ENCODE results near the gene BCAS1. TPM values are rescaled to one million over a fixed set of nuclear protein-coding genes. Genes with fewer than 3 reads are reported as not detected.

Gene BCAS1
- total RNA-seq, 4 donors from 2014 or later, result 0.35 to 1.0 TPM; not detected in 2

- Histone ChIP-seq H3K4me1 (no peaks in the 10 kb centered on the region), H3K27me3 (peaks cover 16% of the 10 kb centered on the region), H3K36me3 (no peaks in the 10 kb centered on the region), H3K4me3 (no peak overlapping the region), H3K27ac (no peak overlapping the region), H3K9me3 (no peaks in the 10 kb centered on the region)
- 62 to 72% methylated on average over 2 of the region's 2 CpGs for WGBS, 2 donors (ENCODE audit: low coverage in 1 of 2)
- no peak for TF ChIP-seq EP300 (IDR thresholded peaks at IDR 0.05)
- TF ChIP-seq POLR2A (IDR thresholded peaks at IDR 0.05), result no peak
- no peak for ATAC-seq
Observed at GRCh38 chr20:54107181-54107580, 36.8 kb upstream of the BCAS1 start.

- ATAC-seq, result no peak
- TF ChIP-seq EP300 (IDR thresholded peaks at IDR 0.05), result no peak
- TF ChIP-seq CTCF (IDR thresholded peaks at IDR 0.05), result no peak
- no peak for TF ChIP-seq POLR2A (IDR thresholded peaks at IDR 0.05)
- no peak for TF ChIP-seq POLR2AphosphoS5 (IDR thresholded peaks at IDR 0.05)
- H3K9me3 ChIP-seq, result no peaks in the 10 kb centered on the region
- H3K4me1 ChIP-seq, result no peaks in the 10 kb centered on the region
- H3K27ac ChIP-seq, result no peak overlapping the region
- peaks cover 14% of the 10 kb centered on the region for H3K27me3 ChIP-seq
- H3K4me3 ChIP-seq, result no peak overlapping the region
- H3K36me3 ChIP-seq, result no peaks in the 10 kb centered on the region
- WGBS, 2 donors (ENCODE audit: low coverage in 1 of 2), result 44 to 67% methylated on average over 4 of the region's 4 CpGs
Observed at GRCh38 chr20:54106162-54106561, 35.8 kb upstream of the BCAS1 start.

- no peak overlapping the region for H3K27ac ChIP-seq
- no peak for ATAC-seq
- H3K36me3 ChIP-seq, result no peaks in the 10 kb centered on the region
- no peaks in the 10 kb centered on the region for H3K4me1 ChIP-seq
- H3K27me3 ChIP-seq, result peaks cover 14% of the 10 kb centered on the region
- no peaks in the 10 kb centered on the region for H3K9me3 ChIP-seq
- no peak overlapping the region for H3K4me3 ChIP-seq
- TF ChIP-seq EP300 (IDR thresholded peaks at IDR 0.05) (no peak), CTCF (IDR thresholded peaks at IDR 0.05) (no peak), POLR2A (IDR thresholded peaks at IDR 0.05) (no peak), POLR2AphosphoS5 (IDR thresholded peaks at IDR 0.05) (no peak)
- WGBS, 2 donors (ENCODE audit: low coverage in 1 of 2), result 40 to 51% methylated on average over 3 to 4 of the region's 4 CpGs
Observed at GRCh38 chr20:54105653-54106052, 35.3 kb upstream of the BCAS1 start.

GRCh38 chr20:54104781-54105180 lies 34.4 kb upstream of the BCAS1 start:
- WGBS, 2 donors (ENCODE audit: low coverage in 1 of 2), result 73 to 89% methylated on average over 3 to 4 of the region's 4 CpGs
- ATAC-seq, result no peak
- Histone ChIP-seq H3K9me3 (no peaks in the 10 kb centered on the region), H3K4me1 (no peaks in the 10 kb centered on the region), H3K4me3 (no peak overlapping the region), H3K27ac (no peak overlapping the region), H3K27me3 (peaks cover 14% of the 10 kb centered on the region), H3K36me3 (no peaks in the 10 kb centered on the region)
- TF ChIP-seq CTCF (IDR thresholded peaks at IDR 0.05) (no peak), POLR2AphosphoS5 (IDR thresholded peaks at IDR 0.05) (no peak), EP300 (IDR thresholded peaks at IDR 0.05) (no peak), POLR2A (IDR thresholded peaks at IDR 0.05) (no peak)

- Histone ChIP-seq H3K27ac (no peak overlapping the region), H3K4me1 (no peaks in the 10 kb centered on the region), H3K27me3 (peaks cover 14% of the 10 kb centered on the region), H3K9me3 (no peaks in the 10 kb centered on the region), H3K36me3 (no peaks in the 10 kb centered on the region), H3K4me3 (no peak overlapping the region)
- WGBS, 2 donors (ENCODE audit: low coverage in 1 of 2), result 59 to 82% methylated on average over 5 to 6 of the region's 6 CpGs
- no peak for ATAC-seq
- no peak for TF ChIP-seq POLR2A (IDR thresholded peaks at IDR 0.05)
- no peak for TF ChIP-seq EP300 (IDR thresholded peaks at IDR 0.05)
- TF ChIP-seq POLR2AphosphoS5 (IDR thresholded peaks at IDR 0.05), result no peak
- TF ChIP-seq CTCF (IDR thresholded peaks at IDR 0.05), result no peak
Observed at GRCh38 chr20:54103762-54104600, 33.6 kb upstream of the BCAS1 start.
